NCI-H526 treated with DMSO at 0.1 percent for 48 hours (cell line): ENCODE data around the gene HOXC4.
A peak's percentile ranks its signal among the peaks of the same experiment; 100 is the strongest.

Experiments used
- DNase-seq: peaks from one replicate; lab custom pipeline; 2025; lab: John Stamatoyannopoulos, UW

Gene HOXC4

DNA sequence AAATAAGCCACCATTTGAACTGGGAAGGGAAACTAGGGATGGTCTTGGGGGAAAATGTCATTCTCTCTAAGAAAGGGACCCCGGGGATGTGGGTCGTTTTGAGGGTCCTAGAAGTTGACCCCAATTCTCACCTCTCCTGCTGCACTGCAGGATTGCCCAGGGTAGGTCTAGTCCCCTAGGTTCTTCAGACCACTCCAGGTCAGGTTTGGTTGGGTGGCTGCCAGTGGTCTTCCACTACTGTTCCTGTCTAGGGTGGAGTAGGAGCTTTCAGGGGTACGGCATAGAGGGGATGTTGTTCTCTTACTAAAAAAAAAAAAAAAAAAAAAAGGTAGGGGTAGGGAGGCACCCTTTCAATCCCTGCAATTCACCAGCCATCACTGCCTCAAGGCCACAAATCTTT lies 37.6 kb upstream of the HOXC4 start:
- DNase-seq, result no peak

DNA sequence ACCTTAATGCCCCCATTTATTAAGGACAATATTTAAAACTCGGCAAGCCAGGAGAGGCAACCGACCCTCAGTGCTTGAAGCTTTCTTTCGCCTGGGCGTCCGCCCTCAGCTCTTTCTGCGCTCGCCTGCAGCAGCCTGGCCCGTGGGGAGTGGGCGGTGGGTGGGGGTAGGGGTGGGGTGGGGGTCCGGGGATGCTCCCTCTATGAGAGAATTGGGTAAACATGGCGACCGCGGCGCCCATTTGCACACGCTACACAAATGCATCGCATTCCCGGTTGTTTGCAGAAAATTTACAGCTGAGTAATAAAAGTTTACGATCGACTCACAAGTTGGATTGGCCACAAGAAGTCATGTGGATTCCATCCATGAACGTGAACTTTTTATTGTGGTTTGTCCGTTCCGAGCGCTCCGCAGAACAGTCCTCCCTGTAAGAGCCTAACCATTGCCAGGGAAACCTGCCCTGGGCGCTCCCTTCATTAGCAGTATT lies 37.1 kb upstream of the HOXC4 start:
- peak; percentile 97 for DNase-seq

DNA sequence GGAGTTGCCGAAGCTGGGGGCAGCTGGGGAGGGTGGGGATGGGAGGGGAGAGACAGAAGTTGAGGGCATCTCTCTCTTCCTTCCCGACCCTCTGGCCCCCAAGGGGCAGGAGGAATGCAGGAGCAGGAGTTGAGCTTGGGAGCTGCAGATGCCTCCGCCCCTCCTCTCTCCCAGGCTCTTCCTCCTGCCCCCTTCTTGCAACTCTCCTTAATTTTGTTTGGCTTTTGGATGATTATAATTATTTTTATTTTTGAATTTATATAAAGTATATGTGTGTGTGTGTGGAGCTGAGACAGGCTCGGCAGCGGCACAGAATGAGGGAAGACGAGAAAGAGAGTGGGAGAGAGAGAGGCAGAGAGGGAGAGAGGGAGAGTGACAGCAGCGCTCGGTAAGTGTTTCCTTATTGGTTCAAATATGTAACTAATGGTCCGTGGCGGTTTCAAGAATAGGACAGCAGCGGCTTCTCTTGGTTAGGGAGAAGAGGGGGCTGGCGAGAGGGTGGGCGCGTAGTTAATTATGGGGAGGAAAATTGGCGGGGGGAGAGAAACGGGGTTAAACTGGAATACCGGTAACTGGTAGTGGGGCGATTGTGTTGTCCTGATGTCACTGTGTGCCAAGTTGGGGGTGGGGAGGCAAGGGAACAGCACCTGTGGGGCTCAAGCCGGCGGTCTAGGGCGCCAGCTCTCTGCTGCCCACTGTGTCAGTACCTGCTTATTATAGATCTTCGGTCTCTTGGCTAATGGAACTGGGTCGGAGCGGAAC lies 36.4 kb upstream of the HOXC4 start:
- DNase-seq, result no peak

DNA sequence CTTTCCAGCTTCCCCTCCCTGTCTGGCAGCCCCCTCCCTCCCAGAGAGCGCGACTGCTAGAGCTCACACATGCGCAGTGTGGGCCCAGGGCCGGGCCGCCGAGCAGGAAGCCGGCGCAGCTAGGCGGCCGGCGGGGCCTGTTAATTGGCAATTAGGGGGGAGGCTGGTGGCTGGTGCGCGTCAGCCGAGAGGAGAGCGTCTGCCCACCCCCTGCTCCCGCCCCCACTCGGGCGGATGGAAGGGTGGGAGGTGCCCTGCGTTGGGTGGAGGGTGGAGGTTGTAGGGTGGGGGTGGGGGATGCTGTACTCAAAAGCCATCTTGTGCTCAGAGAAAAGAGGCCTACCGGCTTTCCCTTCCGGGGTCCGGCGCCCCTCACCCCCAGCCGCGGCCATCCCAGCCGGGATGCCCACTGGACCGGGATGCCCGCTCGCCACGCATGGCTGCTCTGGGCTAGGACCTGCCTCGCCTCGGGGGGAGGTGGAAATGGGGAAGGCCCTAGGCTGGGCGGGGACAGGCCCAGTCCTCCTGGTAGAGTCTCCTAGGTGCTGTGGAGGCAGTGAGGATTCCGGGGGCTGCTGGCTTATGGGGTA lies 35.7 kb upstream of the HOXC4 start:
- DNase-seq, result no peak

DNA sequence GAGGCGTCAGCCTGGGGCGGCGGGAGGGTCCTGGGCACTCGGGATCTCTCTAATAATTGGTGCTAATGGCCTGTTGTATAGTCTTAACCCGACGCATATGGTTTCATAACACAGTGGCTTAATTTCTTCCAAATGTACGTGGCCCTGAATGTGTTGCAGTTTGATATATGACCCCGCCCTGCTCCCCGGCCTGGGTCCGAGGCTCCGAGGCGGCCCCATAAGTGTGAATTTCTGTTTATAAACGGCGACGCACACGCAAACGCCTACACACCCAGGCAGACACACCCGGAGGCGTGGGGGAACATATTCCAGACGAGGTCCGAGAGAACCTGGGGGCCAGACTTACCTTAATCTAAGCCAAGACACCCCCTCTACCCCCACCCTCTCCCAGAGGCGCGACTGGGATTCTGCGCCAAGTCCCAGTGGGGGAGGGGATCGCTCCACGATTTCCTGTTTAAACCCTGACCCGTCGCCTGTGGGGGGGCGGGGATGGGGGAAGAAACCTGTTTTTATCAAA lies 35.1 kb upstream of the HOXC4 start:
- DNase-seq, result no peak

DNA sequence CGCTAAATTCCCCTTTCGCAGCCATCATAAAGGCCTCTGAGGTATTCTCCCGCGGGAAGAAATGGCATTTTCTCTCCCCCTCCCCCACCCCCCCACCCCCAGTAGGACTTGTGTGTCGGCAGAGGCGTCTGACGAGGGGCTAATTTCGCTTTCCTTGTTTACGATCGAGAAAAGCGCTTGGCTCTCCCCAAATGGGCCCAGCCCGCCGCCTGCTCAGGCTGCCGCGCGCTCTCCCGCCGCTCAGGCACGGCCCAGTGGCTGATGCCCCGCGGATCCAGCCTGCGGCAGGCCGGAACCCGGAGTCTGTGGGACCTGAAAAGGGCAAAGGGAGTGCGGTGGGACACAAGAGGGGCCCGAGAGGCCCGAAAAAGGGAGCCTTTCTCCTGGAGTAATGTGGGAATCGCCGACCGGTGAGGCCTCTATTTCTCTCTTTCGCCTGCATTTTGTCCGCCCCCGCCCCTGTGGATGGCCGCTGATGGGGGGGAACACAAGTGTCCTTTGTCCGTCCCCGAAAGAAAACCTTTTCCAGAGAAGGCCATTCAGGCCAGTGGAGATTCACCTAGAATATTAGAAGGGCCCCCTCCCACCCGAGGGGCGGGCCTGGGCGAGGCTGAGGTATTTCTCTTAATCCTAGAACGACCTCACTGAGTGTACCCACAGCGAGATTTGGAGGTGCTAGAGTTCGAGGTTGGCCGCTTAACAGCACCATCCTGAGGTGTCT lies 34.4 kb upstream of the HOXC4 start:
- no peak for DNase-seq

DNA sequence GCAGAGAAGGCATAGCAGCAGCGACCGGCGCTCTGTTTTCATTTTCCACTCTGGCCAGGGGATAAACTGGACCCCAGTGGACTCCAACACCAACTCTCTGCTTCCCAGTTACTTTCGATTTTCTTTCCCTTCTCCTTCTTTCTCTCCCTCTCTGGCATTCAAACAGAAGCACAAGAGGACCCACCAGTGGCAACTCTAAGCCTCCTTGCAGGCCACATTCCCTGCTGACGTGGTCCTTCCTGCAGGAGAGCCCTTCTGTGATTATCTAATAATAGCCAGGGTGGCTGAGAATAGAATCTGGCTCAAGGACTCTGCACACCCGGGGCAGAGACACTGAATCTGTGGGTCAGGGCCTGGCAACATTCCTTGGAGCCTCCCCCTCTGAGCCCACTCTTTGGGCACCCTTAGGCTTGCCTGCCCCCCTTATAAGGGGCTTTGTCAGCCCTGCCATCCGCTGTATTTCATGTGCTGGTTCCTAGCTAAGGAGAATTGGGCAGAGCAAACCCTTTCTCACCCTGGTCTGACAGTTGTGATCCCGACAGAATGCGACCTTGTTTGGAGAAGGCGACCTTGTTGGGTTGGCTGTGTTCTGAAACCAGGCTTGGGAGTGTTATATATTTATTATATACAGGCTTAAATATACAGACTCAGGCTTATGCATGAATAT lies 33.6 kb upstream of the HOXC4 start:
- DNase-seq, result no peak

DNA sequence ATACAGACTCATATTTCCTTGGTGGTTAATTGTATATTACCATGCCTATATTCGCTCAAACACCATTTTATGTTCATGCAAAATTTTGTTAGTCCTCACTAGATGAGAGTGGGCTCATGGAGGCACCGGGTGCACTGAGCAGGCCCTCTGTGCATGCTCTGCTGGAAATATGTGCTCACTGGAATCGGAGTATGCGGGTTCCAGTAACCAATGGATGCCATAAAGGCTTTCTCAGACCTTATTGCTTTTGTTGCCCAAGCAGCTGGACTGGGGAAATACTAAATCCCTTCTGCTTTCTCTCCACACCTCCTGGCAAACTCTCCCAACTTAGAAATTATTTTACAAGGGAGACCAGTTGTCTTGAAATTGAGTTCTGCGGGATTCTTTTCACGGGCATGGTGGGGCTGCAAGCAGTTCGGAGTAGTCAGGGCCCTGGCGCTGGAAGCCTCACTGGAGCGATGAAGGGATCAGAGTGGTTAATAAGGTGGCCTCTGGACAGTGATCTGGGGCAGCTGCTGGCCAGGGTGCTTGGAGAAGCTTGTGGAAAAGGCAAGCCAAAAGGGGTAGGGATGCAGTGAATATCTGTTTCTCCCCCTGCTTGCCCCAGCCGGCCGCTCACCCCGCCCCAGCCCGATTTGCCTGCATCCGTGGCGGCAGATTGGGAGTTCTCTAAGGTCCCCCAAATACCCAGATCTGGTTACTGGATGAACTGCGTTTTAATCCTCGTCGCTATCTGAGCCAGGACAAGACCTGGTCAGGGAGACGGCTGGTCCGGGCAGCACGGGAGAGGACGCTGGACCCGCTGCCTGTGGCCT lies 32.8 kb upstream of the HOXC4 start:
- no peak for DNase-seq

DNA sequence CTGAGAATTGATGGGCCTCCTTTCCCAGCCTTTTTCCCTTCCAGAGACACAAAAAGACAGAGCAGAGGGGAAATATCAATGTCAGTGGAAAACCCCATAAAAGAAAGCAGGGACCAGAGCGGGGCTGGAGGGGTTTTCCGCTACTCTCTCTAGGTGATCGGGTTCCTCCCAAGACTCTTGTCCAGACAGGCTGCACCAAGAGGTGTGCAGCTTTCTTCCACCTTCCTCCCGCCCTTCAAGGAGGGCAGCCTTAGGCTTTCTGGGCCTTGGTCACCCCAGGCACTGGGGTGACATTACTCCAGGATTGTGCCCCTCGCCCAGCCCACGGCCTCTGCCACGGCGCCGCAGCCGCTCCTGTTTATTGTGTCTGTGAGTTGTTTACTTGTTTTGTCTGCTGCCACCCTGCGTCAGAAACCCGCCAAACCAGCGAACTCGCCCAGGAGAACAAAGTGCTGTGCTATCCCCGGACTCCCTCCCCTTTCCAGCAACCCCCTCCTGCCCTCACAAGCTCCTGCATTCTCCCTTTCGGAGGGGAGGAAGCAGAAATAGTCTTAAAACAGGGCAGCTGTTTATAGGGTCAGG lies 32.1 kb upstream of the HOXC4 start:
- DNase-seq, result no peak

DNA sequence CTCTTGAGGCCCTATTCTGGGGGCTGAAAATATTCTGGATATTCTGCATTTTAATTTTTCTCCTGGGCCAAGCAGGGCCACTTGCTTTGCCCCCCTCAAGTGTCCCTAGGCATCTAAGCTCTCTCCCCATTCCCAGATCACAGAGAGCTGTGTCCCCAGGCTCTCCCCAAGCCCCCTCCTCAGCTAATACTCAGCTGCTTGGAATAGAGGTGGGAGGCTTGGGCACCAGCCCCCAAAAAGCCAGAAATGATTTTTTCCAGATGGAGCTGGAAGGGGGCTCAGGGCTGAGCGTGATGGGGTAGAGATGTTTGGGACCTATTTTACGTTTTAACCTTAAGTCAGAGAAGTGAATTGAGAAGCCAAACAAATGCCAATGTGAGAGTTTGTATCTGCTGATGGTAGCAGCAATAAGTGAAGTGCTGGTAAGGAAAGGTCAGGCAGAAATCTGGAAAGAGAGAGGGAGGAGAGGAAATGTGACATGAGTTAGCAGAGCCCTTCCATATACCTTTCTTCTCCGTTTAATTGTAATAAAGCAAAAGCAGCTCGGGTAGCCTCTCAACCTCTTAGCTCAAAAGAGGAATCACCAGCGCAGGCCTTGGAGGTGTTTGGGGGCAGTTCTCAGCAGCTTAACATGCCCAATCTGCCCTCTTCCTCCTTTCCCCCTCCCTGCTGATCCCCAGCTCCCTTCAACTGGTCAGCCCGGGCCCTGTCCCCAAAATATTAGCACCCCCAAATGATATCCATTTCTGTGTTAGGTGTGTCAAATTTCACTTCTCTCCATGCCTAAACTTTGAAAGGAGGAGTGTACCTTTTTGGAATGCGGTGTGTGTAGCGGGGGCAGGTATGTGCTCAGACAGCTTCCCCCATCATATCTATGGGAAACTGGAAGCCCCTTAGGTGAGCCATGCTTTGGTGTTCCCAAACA lies 30.4 kb upstream of the HOXC4 start:
- DNase-seq, result no peak

DNA sequence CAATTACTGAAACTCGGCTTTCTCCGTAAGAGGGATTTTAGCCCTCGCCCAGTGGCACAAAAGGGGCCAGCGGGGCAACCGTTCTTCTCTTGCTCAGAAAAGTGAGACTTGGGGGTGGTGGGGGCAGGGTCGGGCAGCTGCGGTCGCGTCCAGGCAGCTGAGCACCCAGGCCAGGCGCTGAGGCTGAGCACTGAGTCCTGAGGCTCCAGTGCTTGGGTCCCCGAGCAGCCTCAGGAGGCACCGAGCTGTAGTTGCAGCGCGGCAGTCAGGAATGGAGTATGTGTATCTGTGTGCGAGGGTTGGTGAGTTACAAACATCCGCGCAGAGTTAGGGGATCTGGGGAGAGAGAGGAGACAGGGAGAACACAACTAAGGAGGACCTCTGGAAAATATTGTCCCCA lies 29.5 kb upstream of the HOXC4 start:
- no peak for DNase-seq

DNA sequence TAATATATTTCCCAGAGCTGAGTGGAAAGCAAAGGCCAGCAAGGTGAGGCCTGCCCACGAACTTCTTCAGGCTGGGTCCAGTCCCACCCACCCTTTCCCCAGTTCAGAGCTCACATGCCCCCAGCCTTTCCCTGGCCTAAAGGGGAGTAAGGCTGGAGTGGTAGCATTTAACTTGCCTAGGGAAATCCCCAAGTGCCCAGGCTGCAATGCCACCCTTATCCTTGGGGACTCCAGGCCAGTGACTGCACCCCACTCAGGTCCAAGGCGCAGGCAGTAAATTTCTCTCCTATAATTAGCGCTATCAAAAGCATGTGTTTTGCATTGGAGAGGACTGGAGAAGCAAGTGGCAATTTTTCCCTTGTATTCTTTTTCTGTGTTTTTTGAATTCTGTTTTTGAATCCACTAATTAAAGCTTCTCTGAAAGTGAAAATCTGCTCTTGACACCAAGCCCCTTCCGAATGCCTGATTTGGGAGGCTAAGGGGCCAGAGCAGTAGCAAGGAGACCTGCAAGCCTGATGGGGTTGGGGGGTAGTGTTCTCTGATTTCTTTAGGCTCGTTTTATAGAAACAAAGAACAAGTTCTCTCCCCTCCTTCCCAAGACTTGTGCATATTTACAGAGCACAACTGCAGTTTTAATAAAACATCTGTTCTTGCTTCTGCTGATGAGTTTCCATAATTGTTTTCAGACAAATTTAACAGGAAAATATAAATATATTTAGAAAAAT lies 28.9 kb upstream of the HOXC4 start:
- no peak for DNase-seq

DNA sequence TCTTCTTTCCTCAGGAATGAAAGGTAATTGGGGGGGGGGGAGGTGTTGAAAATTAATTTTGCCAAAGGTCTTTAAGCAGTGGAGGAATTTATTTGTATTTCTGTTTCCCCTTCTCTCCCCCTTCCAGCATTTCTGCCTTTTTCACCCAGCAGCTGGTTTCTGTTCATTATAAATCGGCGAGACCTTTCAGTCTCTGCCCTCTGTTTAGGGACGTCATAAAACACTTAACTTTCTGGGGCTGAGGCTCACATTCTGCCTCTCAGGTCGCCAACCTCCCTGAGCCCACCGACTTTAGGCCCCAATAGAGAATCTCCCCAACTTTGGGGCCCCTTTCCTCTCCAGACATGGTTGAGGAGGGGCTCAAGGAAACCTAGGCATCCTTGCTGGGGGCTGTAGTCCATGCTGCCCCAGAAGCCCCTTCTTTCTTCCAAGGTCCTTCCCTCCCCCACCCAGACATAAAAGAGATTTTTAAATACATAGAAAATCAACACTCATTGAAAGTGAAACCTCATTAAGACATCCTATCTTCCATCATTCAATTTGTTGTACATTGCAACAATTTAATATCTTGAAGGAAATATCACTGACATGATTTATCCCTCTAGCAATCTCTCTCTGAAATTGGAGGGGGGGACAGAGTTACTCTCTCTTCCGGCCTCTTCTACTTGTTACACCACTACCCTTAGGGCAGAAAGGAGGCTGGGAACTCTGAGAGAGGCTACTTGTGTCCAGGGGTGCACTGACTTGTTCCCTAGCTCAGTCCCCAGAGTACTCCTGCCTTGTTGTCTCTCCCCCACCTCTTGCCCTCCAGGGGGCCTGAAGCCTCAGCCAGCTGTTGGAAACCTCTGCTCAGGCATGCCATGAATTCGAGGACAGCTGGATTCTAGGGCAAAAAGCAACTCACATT lies 27.9 kb upstream of the HOXC4 start:
- DNase-seq, result no peak

DNA sequence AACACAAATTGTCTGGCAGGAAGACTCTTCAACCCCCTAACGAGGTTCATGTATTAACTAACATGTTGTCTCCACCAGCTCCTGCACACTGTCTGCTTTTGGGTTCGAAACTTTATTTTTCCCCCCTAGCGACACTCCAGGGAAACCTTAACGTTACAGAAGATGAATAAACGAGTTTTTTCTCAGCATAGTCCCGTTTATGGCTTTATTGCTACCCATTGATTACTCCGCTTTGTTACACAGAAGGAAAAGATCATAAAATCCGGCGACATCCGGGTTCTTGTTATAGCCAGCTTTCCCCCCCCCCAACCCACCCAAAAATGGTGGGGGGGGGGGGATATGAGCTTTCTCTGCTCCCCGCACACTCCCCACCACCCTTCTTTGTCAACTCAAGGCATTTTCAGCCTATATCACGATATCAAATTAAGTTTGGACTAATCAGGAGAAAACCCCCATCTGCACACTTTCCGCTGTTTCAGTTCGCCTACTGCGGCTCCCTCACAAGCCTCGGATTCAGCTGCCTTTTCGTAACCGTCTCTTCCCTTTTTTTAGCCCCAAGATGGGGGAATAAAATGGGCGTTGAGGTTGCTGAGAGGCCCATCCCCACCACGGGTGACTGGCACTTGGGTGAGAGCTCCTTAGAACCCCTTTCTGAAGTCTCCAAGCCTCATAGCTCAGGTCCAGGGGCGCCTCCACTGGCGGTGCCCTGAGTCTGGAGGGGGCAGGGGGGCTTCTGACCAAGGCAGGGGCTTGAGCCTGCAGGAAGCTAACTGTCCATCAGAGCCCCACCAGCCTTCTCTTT lies 26.8 kb upstream of the HOXC4 start:
- no peak for DNase-seq

DNA sequence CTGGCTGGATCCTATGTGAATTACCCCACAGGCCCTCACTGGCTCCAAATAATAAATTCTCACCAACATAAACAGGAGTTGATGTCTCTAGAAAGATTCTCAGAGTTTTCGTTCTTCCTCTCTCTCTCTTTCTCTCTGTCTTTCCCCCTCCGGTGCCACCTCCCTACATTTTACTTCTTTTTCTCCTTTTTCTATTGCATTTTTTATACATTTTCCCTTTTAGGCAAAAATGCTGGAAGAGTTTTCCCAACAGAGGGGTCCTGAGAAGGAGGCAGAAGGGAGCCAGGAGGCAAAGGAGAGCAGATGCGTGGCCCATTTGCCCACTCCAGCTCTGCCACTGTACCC lies 26.2 kb upstream of the HOXC4 start:
- DNase-seq, result no peak

DNA sequence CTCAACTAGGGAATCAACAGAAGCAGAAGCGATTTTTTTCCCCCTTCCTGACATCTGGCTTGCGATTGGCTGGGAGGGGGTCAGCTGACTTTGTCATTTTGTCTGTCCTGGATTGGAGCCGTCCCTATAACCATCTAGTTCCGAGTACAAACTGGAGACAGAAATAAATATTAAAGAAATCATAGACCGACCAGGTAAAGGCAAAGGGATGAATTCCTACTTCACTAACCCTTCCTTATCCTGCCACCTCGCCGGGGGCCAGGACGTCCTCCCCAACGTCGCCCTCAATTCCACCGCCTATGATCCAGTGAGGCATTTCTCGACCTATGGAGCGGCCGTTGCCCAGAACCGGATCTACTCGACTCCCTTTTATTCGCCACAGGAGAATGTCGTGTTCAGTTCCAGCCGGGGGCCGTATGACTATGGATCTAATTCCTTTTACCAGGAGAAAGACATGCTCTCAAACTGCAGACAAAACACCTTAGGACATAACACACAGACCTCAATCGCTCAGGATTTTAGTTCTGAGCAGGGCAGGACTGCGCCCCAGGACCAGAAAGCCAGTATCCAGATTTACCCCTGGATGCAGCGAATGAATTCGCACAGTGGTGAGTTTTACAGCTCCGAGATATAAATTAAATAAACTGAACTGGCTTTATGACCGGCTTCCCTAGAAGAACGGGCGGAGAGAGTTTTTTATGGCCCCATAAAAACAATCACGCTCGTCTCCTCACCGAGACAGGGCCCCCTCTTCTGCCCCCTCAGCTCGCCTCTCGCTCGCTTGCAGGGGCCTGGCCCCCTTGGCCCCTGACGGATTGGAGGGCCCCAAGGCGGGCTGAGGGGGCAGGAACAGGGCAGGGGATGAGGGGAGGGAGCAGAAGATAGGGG lies 25.1 kb upstream of the HOXC4 start, which contains the start of gene HOXC6:
TSS of gene HOXC6 (plus strand) at position 127 of the 888 bp plus-strand sequence. CDS start at position 209, 82 bp downstream.
- no peak for DNase-seq
